AML-193 (cell line): ENCODE results near the gene CD69.

Experiments
- DNase-seq, 2 experiments: peaks; one replicate each; lab custom pipeline; 2025; lab: John Stamatoyannopoulos, UW

The CD69 gene

GRCh38 chr12:9760699-9761418 is at the start of gene CD69:
TSS of gene CD69 (minus strand) at chr12:9760901. CDS start at chr12:9760820, 81 bp downstream.
- DNase-seq, result peak; percentile 73 to 76

GRCh38 chr12:9809866-9810265 is 49.2 kb upstream of the CD69 start:
- DNase-seq, result no peak

GRCh38 chr12:9809338-9809737 is 48.6 kb upstream of the CD69 start:
- DNase-seq, result no peak

GRCh38 chr12:9808504-9808903 is 47.8 kb upstream of the CD69 start:
- peak; percentile 67 to 68 for DNase-seq

- no peak for DNase-seq
These were observed 46.0 kb upstream of the CD69 start for GRCh38 chr12:9806714-9807113.

- no peak for DNase-seq
These were observed 45.2 kb upstream of the CD69 start for GRCh38 chr12:9805883-9806282.

- no peak for DNase-seq
These were observed 39.3 kb upstream of the CD69 start for GRCh38 chr12:9799961-9800360.

GRCh38 chr12:9797722-9798619 is 37.3 kb upstream of the CD69 start:
- DNase-seq, result peak; percentile 83 to 85

GRCh38 chr12:9796971-9797370 is 36.3 kb upstream of the CD69 start:
- DNase-seq, result no peak

- no peak for DNase-seq
These were observed 35.6 kb upstream of the CD69 start for GRCh38 chr12:9796346-9796745.

- DNase-seq, result no peak
These were observed 35.2 kb upstream of the CD69 start for GRCh38 chr12:9795945-9796344.

- DNase-seq, result no peak
These were observed 33.9 kb upstream of the CD69 start for GRCh38 chr12:9794484-9795093.

- DNase-seq, result peak; percentile 91 to 93
These were observed 33.2 kb upstream of the CD69 start for GRCh38 chr12:9793779-9794395.

GRCh38 chr12:9792961-9793617 is 32.4 kb upstream of the CD69 start:
- DNase-seq, result no peak

GRCh38 chr12:9792185-9792900 is 31.6 kb upstream of the CD69 start:
- DNase-seq, result no peak

GRCh38 chr12:9786726-9787717 is 26.3 kb upstream of the CD69 start:
- no peak for DNase-seq

GRCh38 chr12:9784816-9785215 is 24.1 kb upstream of the CD69 start:
- no peak for DNase-seq

- no peak for DNase-seq
These were observed 23.6 kb upstream of the CD69 start for GRCh38 chr12:9784326-9784725.

- DNase-seq, result no peak
These were observed 22.1 kb upstream of the CD69 start for GRCh38 chr12:9782547-9783382.
